ENCODE results near the gene CRACDL. TPM values are rescaled to one million over a fixed set of nuclear protein-coding genes. Genes with fewer than 3 reads are reported as not detected.
A peak's percentile ranks its signal among the peaks of the same experiment; 100 is the strongest.
"Not testable (repeated sequence)": the region's sequence is repeated elsewhere in the genome, so short reads cannot be mapped to it uniquely, and the experiment has no call there.

CRACDL gene
- total RNA-seq, 2 donors from 2014 or later = 0.19 to 0.79 TPM

DNA sequence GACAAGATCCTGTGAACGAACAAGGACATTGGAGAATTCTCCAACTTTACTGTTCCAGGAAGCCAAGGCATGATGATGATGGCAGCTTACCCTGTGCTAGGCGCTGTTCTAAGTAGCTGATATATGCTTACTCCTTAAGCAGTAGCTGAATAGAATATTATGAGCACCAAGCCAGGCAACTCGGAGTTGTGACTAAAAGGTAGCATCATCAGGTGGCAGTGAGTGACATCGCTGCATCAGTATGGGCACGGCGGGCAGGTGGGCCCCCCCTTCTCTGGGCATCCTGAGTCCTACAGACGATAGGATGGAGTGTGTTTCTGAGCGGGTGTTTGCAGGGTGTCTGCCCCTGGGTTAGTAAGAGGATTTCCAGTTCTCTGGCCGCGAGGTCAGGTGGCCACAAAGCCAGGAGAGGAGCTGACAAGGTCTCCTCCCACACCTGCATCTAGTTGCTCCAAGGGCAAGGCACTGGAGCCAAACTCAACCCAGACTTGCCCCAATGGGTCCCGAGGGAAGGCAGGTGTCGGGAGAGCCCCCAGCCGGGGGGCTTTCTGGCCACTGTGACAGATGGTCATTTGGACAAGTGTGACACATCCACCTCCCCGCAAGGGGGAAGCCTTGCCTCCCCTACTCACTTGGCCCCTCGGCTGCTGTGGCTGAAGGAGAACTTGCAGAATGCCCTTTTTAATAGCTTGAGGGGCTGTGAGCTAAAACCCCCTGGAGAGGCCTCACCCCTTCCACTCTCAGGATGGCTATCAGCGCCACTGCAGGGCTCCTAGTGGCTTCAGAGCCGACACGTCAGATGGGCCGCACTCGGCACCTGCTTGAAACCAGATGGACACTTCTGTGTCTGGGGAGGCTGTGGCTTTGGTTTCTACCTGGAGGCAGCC, 55.5 kb downstream of the CRACDL start:
- Mint-ChIP-seq H3K4me3 (no peak overlapping the region), H3K4me1 (ENCODE audit: low read depth) (no peaks in the 10 kb centered on the region), H3K27me3 (ENCODE audit: low read depth) (no peaks in the 10 kb centered on the region), H3K36me3 (ENCODE audit: insufficient read depth in 2 of 2) (peaks cover 3% of the 10 kb centered on the region in 2 donors), H3K27ac (no peak overlapping the region), H3K9me3 (peaks cover 0 to 4% of the 10 kb centered on the region in 2 donors)
- no peak for ATAC-seq (replicated peaks in 1 of 2)
- DNase-seq = no peak

DNA sequence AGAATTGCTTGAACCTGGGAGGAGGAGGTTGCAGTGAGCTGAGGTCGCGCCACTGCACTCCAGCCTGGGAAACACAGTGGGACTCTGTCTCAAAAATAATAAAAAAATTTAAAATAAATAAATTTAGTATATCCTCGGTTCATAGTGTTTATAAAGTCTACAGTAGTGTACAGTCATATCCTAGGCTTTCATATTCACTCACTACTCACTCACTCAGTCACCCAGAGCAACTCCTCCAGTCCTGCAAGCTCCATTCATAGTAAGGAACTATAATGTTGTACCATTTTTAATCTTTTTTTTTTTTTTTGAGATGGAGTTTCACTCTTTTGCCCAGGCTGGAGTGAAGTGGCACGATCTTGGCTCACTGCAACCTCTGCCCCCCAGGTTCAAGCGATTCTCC, 58.4 kb downstream of the CRACDL start:
- not testable (repeated sequence) for H3K27ac Mint-ChIP-seq; H3K9me3 Mint-ChIP-seq; DNase-seq; H3K4me1 Mint-ChIP-seq (ENCODE audit: low read depth); H3K4me3 Mint-ChIP-seq; H3K36me3 Mint-ChIP-seq (ENCODE audit: insufficient read depth in 2 of 2); H3K27me3 Mint-ChIP-seq (ENCODE audit: low read depth)
- ATAC-seq (replicated peaks in 1 of 2) = peak; percentile 62 to 65

DNA sequence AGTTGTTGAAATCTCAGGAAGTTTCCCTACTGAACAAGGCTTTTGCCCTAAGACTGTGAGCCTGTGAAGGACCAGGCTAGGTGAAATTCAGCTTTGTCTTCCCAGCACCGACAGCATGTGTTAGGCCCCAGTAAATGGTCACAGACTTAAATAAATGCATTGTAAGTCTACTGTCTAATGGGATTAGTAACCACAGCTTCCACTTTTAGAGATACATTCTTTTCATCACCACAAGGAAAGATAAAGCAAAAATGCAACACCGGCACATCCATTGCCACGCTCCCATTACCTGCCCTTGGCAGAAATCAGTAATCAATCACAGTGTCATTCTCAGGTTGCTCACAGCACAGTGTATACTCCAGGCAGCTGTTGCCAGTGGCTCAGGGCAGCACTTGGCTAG, 59.3 kb downstream of the CRACDL start:
- Mint-ChIP-seq H3K4me3 (no peak overlapping the region), H3K27ac (no peak overlapping the region)
- no peak for DNase-seq

DNA sequence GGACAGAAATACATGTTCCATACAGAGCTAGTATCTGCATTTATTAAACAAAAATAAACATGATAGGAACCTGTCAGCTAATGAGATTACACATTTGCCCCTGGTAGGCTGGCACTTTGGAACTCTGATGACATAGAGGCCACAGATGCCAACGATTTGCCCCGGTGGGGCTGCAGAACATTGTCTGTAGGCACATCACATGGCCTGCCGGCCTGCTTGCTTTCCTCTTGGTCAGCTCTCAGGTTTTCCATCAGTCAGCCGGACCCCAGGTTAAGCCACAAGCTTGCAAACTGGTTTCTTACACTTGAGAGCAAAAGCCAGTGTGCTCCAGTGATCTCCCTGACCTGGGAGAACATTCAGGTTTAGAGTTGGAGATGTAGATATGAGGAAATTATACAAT, 60.3 kb downstream of the CRACDL start:
- DNase-seq (no peak), ATAC-seq (replicated peaks in 1 of 2) (no peak)
- Mint-ChIP-seq H3K4me3 (no peak overlapping the region), H3K36me3 (ENCODE audit: insufficient read depth in 2 of 2) (no peaks in the 10 kb centered on the region), H3K27ac (no peak overlapping the region), H3K4me1 (ENCODE audit: low read depth) (no peaks in the 10 kb centered on the region), H3K27me3 (ENCODE audit: low read depth) (no peaks in the 10 kb centered on the region), H3K9me3 (no peaks in the 10 kb centered on the region)

More for the DNA sequence above, 59.3 kb downstream of the CRACDL start:
- no peaks in the 10 kb centered on the region for H3K9me3 Mint-ChIP-seq
- H3K36me3 Mint-ChIP-seq (ENCODE audit: insufficient read depth in 2 of 2) = no peaks in the 10 kb centered on the region
- H3K4me1 Mint-ChIP-seq (ENCODE audit: low read depth) = no peaks in the 10 kb centered on the region
- ATAC-seq (replicated peaks in 1 of 2) = no peak
- H3K27me3 Mint-ChIP-seq (ENCODE audit: low read depth) = no peaks in the 10 kb centered on the region

DNA sequence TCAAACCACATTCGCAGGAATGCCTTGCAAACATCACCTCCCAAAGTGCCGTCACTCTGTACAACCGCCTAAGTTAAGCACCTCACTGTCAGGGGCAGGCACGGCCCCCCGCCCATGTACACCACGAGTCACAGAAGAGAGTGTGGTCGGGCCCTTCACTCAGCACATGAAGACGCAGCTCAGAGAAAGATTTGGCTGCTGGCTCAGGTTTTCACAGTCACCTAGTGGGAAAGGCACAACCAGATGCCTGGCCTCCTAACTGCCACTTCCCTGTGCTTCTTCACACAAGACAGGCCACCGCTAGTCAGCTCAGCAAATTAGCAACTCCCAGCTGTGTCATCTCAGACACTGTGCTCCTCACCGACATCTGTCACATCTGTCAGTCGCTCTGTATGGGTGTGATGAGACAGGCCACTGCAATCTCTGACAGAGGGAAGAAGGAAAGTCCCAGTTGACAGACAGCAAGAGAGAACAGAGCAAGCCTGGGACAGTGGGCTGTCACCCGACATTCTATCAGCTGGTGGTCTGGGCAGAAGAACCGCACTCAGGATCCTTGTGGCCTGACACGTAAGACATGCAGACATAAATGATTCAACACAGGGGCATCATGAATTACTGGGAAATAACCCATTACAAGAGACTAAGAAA, 60.8 kb downstream of the CRACDL start:
- Mint-ChIP-seq H3K4me3 (no peak overlapping the region), H3K4me1 (ENCODE audit: low read depth) (no peaks in the 10 kb centered on the region), H3K36me3 (ENCODE audit: insufficient read depth in 2 of 2) (no peaks in the 10 kb centered on the region), H3K9me3 (no peaks in the 10 kb centered on the region), H3K27me3 (ENCODE audit: low read depth) (no peaks in the 10 kb centered on the region), H3K27ac (no peak overlapping the region)
- DNase-seq = peak in 1 of 2 donors; percentile 32
- ATAC-seq (replicated peaks in 1 of 2) = peak; percentile 69 to 86

DNA sequence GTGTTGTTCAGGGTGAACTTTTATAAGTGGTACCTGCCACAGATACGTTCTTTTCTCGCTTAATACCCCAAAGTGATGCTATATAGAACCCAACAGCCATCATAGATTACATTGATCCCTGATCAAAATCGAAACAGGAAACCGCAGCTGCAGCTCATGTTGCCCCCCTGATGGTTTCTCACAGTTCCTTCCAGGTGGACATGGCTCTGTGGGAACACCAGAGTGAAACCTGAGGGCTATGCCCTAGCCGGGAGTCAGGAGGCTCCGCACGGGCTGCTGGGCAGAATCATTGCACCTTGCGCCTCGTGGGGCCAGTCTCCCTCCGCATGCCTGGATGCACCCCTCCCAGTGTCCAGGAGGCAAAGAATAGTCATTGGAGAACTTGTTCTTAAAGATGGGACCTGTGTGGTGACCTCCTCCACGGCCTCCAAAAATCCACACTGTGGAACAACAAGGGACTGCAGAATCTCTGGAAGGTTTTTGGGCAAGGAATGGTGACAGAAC, 61.8 kb downstream of the CRACDL start:
- no peak overlapping the region for H3K4me3 Mint-ChIP-seq
- no peaks in the 10 kb centered on the region for H3K36me3 Mint-ChIP-seq (ENCODE audit: insufficient read depth in 2 of 2)
- no peak overlapping the region for H3K27ac Mint-ChIP-seq
- H3K27me3 Mint-ChIP-seq (ENCODE audit: low read depth) = no peaks in the 10 kb centered on the region
- peaks cover 5% of the 10 kb centered on the region for H3K4me1 Mint-ChIP-seq (ENCODE audit: low read depth)
- H3K9me3 Mint-ChIP-seq = no peaks in the 10 kb centered on the region
- no peak for DNase-seq
- ATAC-seq (replicated peaks in 1 of 2) = no peak

DNA sequence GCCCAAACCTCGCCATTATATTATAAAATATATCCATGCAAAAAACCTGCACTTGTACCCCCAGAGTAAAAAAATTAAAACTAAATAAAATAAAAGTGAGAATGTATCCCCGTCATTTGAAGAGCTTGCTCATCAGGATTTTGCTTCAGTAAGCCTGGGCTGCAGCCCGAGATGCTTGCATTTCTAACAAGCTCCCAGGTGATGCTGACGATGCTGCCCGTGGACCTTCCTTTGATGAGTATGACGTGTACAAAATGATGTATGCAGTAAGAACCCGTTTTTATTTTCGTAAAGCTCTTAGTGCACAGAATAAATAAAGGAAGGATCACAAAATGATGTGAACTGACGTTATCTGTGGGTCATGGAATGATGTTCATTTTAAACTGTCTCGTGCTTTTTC, 63.5 kb downstream of the CRACDL start:
- Mint-ChIP-seq H3K27ac (no peak overlapping the region), H3K4me1 (ENCODE audit: low read depth) (peaks cover 5% of the 10 kb centered on the region), H3K27me3 (ENCODE audit: low read depth) (no peaks in the 10 kb centered on the region), H3K36me3 (ENCODE audit: insufficient read depth in 2 of 2) (no peaks in the 10 kb centered on the region), H3K4me3 (no peak overlapping the region), H3K9me3 (no peaks in the 10 kb centered on the region)
- DNase-seq (no peak), ATAC-seq (replicated peaks in 1 of 2) (no peak)

DNA sequence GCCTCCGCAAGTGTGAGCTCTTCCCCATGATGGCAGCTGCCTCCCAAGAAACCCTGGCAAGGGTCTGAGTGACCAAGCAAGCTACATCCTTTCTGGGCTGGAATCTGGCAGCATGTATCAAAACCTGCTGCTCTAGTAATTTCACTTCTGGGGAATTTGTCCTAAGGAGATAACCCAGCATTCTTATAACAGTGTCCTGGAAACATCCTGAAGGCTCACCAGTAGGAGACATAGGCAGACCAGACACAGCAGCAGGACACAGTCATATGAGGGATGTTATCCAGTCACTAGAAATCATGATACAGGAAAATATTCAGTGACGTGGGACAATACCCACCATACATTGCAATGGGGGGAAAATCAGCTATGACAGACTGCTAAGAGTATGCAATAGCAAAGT, 64.5 kb downstream of the CRACDL start:
- Mint-ChIP-seq H3K4me3 (no peak overlapping the region), H3K36me3 (ENCODE audit: insufficient read depth in 2 of 2) (no peaks in the 10 kb centered on the region), H3K9me3 (no peaks in the 10 kb centered on the region), H3K27me3 (ENCODE audit: low read depth) (no peaks in the 10 kb centered on the region), H3K27ac (no peak overlapping the region), H3K4me1 (ENCODE audit: low read depth) (peaks cover 5% of the 10 kb centered on the region)
- DNase-seq (no peak), ATAC-seq (replicated peaks in 1 of 2) (no peak)

DNA sequence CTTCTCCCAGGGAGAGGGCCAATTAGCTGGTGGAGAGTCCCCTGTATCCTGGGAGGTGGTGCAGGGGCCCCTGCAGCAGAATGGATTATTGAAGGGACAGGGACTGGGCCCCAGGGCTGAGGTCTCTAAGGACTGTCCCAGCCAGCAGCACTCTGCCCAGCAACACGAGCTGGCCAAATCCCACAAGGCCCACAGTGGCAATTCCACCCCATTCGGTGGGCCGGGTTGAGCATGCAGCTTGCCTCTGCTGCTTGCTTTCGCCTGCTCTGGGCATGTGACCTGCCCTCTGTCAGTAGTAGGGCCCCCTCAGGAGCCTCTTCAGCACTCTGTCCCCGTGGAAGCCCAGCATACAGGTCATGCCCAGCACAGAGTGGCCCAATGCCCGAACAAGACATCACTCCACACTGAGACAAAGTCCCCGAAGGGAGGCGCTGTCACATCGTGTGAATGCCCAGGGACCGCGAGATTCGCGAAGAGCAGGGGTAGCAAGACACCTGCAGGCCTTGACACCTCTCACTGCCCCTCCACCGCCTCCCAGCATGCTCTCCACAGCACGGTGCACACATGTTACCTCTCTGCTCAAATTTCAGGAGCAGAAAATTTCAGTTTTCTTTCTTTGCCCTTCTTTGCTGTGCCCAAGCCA, 65.4 kb downstream of the CRACDL start:
- no peak for DNase-seq
- H3K9me3 Mint-ChIP-seq = no peaks in the 10 kb centered on the region

DNA sequence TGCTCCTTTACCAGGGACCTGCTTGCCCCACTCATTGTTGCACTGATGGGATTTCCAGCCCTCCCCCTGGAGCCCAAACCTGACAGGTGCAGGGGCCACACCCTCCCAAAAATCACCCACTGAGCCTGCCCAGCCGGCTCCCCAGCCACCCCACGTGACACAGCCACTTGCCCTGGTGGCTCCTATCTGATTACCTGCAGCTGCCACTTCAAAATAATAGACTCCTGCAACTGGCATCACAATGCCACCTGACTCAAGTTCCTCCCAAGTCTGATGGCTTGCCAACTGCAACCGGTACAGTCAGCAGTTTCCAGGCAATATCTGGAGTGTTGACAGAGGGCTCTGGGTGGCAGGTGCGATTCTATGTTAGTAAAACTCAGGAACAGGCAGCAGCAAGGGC, 66.2 kb downstream of the CRACDL start:
- DNase-seq = no peak
- Mint-ChIP-seq H3K27me3 (ENCODE audit: low read depth) (no peaks in the 10 kb centered on the region), H3K4me3 (no peak overlapping the region), H3K36me3 (ENCODE audit: insufficient read depth in 2 of 2) (no peaks in the 10 kb centered on the region), H3K27ac (no peak overlapping the region), H3K4me1 (ENCODE audit: low read depth) (peaks cover 16% of the 10 kb centered on the region), H3K9me3 (no peaks in the 10 kb centered on the region)
- no peak for ATAC-seq (replicated peaks in 1 of 2)

More for the DNA sequence above, 65.4 kb downstream of the CRACDL start:
- Mint-ChIP-seq H3K4me3 (no peak overlapping the region), H3K27ac (no peak overlapping the region), H3K4me1 (ENCODE audit: low read depth) (peaks cover 10% of the 10 kb centered on the region), H3K36me3 (ENCODE audit: insufficient read depth in 2 of 2) (no peaks in the 10 kb centered on the region), H3K27me3 (ENCODE audit: low read depth) (no peaks in the 10 kb centered on the region)
- no peak for ATAC-seq (replicated peaks in 1 of 2)

DNA sequence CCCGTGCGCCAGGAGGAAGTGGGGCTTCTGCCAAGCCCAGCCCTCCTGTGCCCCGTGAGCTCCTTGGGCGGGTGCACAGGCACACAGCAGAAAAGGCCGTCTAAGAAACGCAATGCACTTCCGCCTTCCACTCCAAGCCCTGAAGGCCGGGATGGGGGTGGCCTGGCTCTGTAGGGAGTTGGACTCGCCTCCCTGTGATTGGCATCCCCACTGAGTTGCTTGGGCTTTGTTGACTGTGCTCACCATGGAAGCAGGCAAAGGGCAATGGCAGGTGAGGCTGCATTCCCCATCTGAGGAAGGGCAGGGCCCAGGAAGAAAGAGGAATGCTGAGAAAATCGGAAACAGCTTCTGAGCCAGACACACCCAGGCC, 66.8 kb downstream of the CRACDL start:
- Mint-ChIP-seq H3K27me3 (ENCODE audit: low read depth) (no peaks in the 10 kb centered on the region), H3K27ac (no peak overlapping the region)

DNA sequence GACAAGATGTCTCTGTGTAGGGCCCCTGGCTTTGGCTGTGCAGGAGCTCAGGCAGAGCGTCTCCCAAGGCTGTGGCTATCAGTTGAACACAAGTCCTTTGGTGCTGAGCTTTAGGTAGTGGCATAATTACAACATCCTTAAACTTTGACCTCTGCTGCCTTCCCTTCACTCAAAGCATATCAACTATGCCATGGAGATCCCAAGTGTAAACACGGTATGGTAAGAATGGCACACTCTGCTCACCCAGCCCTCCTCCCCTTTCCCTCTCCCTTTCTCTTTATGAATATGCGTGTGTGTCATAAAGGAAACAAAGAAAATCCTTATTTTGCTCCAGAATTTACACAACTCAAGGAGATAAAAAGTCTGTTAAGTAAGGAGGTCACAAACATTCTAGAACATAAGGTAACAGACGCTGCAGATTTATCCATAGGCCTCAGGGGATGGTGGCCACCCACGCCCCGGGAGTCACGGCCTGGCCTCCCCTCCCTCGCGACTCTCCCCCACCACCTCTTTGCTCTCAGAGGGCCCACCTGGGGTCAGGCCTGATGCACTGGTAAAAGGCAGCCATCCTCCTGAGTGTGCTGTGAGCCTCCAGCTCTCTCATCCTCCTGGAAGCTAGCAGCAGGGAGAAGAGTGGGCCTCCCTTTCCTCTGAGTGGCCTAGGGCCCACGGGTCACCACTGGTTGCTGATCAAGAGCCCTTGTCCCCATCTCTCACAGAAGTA, 67.3 kb downstream of the CRACDL start:
- DNase-seq (no peak), ATAC-seq (replicated peaks in 1 of 2) (no peak)
- H3K4me1 Mint-ChIP-seq (ENCODE audit: low read depth) = peaks cover 16% of the 10 kb centered on the region
- no peaks in the 10 kb centered on the region for H3K27me3 Mint-ChIP-seq (ENCODE audit: low read depth)
- no peaks in the 10 kb centered on the region for H3K36me3 Mint-ChIP-seq (ENCODE audit: insufficient read depth in 2 of 2)
- no peaks in the 10 kb centered on the region for H3K9me3 Mint-ChIP-seq
- H3K4me3 Mint-ChIP-seq = no peak overlapping the region
- no peak overlapping the region for H3K27ac Mint-ChIP-seq

More for the DNA sequence above, 66.8 kb downstream of the CRACDL start:
- no peaks in the 10 kb centered on the region for H3K36me3 Mint-ChIP-seq (ENCODE audit: insufficient read depth in 2 of 2)
- ATAC-seq (replicated peaks in 1 of 2) (no peak), DNase-seq (no peak)
- no peaks in the 10 kb centered on the region for H3K9me3 Mint-ChIP-seq
- H3K4me1 Mint-ChIP-seq (ENCODE audit: low read depth) = peaks cover 16% of the 10 kb centered on the region
- H3K4me3 Mint-ChIP-seq = no peak overlapping the region

Data from activated T-cell treated with anti-CD3 and anti-CD28 coated beads, Interleukin-2, amount 50 U/mL, for 72 hours (primary cell).